ENCODE results near the gene DDX24.

- TF ChIP-seq, protein P1, sequence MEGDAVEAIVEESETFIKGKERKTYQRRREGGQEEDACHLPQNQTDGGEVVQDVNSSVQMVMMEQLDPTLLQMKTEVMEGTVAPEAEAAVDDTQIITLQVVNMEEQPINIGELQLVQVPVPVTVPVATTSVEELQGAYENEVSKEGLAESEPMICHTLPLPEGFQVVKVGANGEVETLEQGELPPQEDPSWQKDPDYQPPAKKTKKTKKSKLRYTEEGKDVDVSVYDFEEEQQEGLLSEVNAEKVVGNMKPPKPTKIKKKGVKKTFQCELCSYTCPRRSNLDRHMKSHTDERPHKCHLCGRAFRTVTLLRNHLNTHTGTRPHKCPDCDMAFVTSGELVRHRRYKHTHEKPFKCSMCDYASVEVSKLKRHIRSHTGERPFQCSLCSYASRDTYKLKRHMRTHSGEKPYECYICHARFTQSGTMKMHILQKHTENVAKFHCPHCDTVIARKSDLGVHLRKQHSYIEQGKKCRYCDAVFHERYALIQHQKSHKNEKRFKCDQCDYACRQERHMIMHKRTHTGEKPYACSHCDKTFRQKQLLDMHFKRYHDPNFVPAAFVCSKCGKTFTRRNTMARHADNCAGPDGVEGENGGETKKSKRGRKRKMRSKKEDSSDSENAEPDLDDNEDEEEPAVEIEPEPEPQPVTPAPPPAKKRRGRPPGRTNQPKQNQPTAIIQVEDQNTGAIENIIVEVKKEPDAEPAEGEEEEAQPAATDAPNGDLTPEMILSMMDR (IDR thresholded peaks at IDR 0.05; ENCODE audit: low read depth, low read length): no peak
- no peak for TF ChIP-seq MYC (IDR thresholded peaks at IDR 0.05; ENCODE audit: low read depth, low read length)
- TF ChIP-seq, protein P2, sequence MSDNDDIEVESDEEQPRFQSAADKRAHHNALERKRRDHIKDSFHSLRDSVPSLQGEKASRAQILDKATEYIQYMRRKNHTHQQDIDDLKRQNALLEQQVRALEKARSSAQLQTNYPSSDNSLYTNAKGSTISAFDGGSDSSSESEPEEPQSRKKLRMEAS (IDR thresholded peaks at IDR 0.05; ENCODE audit: low read depth, low read length): no peak
Observed at GRCh38 chr14:94024549-94024948, 56.5 kb downstream of the DDX24 start.
